ENCODE results near the gene KCNQ4. TPM values are rescaled to one million over a fixed set of nuclear protein-coding genes. Genes with fewer than 3 reads are reported as not detected.

Gene KCNQ4
- total RNA-seq, 1 donor from 2014 or later: 2.2 TPM

DNA sequence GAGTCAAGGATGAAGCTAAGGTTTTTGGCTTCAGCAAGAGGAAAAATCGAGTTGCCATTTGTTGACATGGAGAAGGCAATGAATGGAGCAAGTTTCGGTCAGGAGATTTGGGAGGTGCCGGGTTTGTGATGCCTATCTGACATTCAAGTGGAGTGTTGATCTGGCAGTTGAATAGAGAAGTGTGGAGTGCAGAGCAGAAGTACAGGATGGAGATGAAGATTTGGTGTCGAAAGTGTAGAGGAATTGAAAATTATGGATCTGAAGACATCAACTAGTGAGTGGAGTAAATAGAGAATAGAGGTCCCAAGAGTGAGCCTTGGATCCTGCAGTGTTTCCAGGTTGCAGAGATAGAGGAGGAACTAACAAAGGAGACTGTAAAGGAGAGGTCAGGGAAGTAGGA lies 52.7 kb downstream of the KCNQ4 start:
- TF ChIP-seq, protein P1, sequence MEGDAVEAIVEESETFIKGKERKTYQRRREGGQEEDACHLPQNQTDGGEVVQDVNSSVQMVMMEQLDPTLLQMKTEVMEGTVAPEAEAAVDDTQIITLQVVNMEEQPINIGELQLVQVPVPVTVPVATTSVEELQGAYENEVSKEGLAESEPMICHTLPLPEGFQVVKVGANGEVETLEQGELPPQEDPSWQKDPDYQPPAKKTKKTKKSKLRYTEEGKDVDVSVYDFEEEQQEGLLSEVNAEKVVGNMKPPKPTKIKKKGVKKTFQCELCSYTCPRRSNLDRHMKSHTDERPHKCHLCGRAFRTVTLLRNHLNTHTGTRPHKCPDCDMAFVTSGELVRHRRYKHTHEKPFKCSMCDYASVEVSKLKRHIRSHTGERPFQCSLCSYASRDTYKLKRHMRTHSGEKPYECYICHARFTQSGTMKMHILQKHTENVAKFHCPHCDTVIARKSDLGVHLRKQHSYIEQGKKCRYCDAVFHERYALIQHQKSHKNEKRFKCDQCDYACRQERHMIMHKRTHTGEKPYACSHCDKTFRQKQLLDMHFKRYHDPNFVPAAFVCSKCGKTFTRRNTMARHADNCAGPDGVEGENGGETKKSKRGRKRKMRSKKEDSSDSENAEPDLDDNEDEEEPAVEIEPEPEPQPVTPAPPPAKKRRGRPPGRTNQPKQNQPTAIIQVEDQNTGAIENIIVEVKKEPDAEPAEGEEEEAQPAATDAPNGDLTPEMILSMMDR (conservative IDR thresholded peaks at IDR 0.05; ENCODE audit: low read depth, low read length): no peak
- no peak overlapping the region for H3K4me3 ChIP-seq (ENCODE audit: low read depth, low read length)
- no peak for DNase-seq (ENCODE audit: low read depth)

DNA sequence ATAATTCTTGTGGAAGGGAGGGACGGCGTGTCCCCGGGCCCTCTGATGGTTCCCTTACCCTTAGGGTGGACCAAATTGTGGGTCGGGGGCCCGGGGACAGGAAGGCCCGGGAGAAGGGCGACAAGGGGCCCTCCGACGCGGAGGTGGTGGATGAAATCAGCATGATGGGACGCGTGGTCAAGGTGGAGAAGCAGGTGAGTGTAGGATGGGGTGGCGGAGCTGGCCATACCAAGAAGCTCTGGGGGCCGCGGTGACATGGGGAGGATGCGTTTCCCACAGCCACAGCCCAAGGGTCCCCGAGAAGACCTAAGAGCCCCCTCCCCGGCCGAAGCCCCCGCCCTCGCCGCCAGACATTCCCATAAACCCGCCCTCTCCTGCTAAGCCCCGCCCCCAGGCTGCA lies 54.0 kb downstream of the KCNQ4 start:
- H3K4me3 ChIP-seq (ENCODE audit: low read depth, low read length): no peak overlapping the region
- no peak for DNase-seq (ENCODE audit: low read depth)
- TF ChIP-seq, protein P1 (conservative IDR thresholded peaks at IDR 0.05; ENCODE audit: low read depth, low read length): no peak

DNA sequence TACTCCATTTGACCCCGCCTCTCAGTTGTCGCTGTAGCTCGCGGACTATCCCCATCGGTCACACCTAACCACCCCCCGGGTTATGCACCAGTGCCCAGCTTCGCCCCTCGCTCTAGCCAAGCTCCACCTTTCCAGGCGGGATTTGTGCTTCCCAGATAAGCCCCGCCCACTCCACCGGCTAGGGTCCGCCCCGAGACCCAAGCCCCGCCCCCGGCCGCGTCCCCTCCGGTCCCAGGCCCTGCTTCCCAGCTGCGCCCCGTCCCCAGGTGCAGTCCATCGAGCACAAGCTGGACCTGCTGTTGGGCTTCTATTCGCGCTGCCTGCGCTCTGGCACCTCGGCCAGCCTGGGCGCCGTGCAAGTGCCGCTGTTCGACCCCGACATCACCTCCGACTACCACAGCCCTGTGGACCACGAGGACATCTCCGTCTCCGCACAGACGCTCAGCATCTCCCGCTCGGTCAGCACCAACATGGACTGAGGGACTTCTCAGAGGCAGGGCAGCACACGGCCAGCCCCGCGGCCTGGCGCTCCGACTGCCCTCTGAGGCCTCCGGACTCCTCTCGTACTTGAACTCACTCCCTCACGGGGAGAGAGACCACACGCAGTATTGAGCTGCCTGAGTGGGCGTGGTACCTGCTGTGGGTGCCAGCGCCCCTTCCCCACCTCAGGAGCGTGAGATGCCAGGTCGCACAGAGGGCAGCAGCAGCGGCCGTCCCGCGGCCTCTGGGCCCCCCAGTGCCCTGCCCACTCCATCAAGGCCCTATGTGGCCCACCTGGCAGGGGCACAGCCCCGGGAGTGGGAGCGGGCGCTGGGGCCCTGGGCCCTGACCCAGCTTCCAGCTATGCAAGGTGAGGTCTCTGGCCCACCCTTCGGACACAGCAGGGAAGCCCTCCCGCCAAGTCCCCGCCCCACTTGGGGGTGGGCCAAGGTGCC lies 54.7 kb downstream of the KCNQ4 start:
- TF ChIP-seq, protein P1 (conservative IDR thresholded peaks at IDR 0.05; ENCODE audit: low read depth, low read length): no peak
- no peak overlapping the region for H3K4me3 ChIP-seq (ENCODE audit: low read depth, low read length)
- no peak for DNase-seq (ENCODE audit: low read depth)

DNA sequence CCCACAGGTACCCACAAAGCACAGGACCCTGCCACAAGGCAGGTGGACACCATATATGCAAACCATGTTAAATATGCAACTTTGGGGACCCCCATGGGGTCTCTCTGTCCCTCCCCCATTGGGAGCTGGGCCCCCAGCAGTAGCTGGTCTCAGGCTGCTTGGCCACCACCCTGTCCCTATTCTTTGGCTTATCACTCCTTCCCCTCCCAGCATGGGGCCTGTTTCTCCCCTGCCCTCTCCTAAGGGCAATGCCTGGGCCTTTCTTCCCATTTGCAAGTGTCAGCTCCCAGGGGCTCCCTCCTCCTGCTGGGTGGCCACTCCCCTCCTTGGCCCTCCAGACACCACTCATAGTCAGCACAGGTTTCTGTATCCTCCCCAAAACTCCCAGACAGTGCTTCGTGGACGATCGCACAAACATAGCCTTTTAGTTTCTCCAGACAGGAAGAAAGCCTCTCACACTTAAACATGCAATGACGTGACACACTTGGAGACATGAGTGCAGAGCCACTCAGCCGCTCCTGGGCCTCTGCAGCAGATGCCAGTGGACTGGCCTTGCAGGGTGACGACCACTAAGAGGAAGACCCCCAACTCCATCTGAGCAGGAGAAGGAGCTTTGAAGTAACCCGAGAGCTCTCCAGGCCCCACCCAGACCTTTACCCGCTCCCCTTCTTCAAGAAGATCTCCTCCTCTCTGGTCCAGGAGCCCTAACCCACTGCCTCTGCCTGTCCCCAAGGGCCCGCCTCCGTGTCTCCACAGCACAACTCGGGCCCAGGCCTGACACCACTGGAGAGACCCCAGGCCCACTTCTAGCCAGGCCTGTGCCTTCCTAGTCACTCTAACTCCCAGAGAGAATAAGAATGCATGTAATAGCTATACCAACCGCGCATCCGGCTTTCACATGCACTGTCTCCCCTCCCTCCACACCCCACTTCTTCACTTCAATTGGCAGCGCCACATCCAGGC lies 55.7 kb downstream of the KCNQ4 start:
- no peak for DNase-seq (ENCODE audit: low read depth)
- TF ChIP-seq, protein P1 (conservative IDR thresholded peaks at IDR 0.05; ENCODE audit: low read depth, low read length): no peak
- H3K4me3 ChIP-seq (ENCODE audit: low read depth, low read length): no peak overlapping the region

DNA sequence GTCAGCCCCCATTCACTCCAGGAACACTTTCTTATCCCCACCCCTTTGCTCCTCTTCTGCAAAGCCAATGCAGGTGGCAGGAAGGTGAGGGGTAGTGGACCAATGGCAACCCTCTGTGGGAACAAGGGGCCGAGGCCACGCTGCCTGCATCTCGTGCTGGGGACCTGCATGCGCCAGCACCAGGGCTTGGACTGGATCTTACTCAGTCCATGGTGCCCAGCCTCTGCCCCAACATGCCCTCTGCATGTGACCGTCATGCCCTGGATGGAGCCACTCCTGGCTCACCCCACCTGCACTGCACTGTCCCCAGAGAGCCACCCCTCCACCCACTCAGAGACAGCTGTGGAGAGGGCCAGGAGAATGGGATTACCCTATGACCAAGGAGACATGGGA lies 56.4 kb downstream of the KCNQ4 start:
- TF ChIP-seq, protein P1 (conservative IDR thresholded peaks at IDR 0.05; ENCODE audit: low read depth, low read length): no peak
- no peak overlapping the region for H3K4me3 ChIP-seq (ENCODE audit: low read depth, low read length)
- no peak for DNase-seq (ENCODE audit: low read depth)

DNA sequence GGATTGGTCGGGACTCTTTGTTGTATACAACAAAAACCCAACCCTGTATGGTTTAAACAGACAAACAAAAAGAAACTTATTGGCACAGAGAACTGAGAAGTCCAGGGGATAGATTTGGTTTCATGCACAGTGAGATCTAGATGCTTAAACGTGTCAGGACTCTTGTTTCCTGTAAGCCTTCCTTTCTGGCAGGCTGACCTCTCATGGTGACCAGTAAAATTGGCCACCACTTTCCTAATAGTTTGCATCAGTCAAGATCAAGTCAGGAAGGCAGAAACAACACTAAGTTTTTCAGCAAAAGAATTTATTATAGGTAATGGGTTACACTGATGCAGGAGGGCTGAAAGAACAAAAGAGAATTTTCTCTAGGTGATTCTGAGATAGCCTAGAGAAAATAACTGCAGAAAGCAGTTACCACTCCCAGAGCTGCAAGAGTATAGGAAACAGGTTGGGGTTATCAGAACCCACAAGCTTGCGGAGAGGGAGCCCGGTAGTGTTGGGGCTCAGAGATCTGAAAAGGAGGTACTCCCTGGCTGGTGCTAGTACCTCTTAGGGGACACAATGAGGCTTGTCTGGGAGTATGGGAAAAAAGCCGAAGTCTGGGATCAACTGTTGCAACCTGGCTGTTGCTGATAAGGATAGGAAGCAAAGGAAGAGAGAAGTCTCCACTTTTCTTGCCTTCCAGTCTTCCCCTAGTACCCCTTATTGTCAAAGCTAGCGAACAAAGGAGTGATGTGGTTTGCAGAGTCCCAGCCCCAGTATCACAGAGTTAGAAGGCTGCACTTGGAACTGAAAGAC lies 57.1 kb downstream of the KCNQ4 start:
- H3K4me3 ChIP-seq (ENCODE audit: low read depth, low read length): no peak overlapping the region
- TF ChIP-seq, protein P1 (conservative IDR thresholded peaks at IDR 0.05; ENCODE audit: low read depth, low read length): peak; percentile 18
- no peak for DNase-seq (ENCODE audit: low read depth)
